H1 (cell line): Measurements from ENCODE around the gene GIT1. TPM values are rescaled to one million over a fixed set of nuclear protein-coding genes. Genes with fewer than 3 reads are reported as not detected.

Experiments
- TBP ChIP-seq: IDR thresholded peaks from 2 replicates; pipeline ENCODE4 v1.6.1; 2011; ENCODE audit warnings: low read depth, low read length, improper control_type of control experiment
- YY1 ChIP-seq: IDR thresholded peaks from 2 replicates; pipeline ENCODE4 v1.6.1; 2011; ENCODE audit warnings: low read depth, mild to moderate bottlenecking, low read length
- polyA plus RNA-seq, 7 experiments: library from polyadenylated mRNA; depleted of rRNA in 3 of 7; stranded (reverse) in 5 of 7; unstranded in 2 of 7; fragments of >200 nt in 5 of 7; fragments of 200-250 nt in 2 of 7; gene quantifications; 1 replicate in 5 of 7; 2 replicates in 1 of 7; 4 replicates in 1 of 7; pipeline versions ENCODE4 v1.2.1 to v1.2.3, GENCODE V29; 2011 to 2013; ENCODE audit warnings: missing spikeins in 2 of 7, mixed read lengths in 2 of 7
- total RNA-seq: library from RNA; stranded (reverse); fragmentation: NEBNext Ultra II Directional; extraction: Animal tissue kit (Norgen Biotek cat#: 25700); gene quantifications from 2 replicates; pipeline ENCODE4 v1.2.1, GENCODE V29; 2021

Gene GIT1
- total and polyA plus RNA-seq, 2 of the 8 experiments (the other 6 are each of a cell fraction or from before 2014, with no cell fraction given) = 62.4 to 63.0 TPM

GRCh38 chr17:29583324-29584248 lies 5.9 kb downstream of the GIT1 start (continued):
- TF ChIP-seq TBP (no peak), YY1 (no peak)
